Fibroblast of lung (primary cell): ENCODE measurements around the gene ZNF44.

Experiments used
- EZH2 ChIP-seq: IDR thresholded peaks from 2 replicates; pipeline ENCODE4 v1.5.1; 2012; ENCODE audit warnings: low read length, control low read depth, mild to moderate bottlenecking; ENCODE audit errors: missing control alignments
- TF ChIP-seq, protein P1 (sequence below), 2 donors: IDR thresholded peaks in 1 of 2; conservative IDR thresholded peaks in 1 of 2; 1 replicate in 1 of 2; 2 replicates in 1 of 2; pipeline ENCODE4 v1.5.1; 2011 to 2012; ENCODE audit warnings: low read length in 2 of 2, control low read depth in 1 of 2, inconsistent platforms in 1 of 2, low read depth in 1 of 2, mild to moderate bottlenecking in 1 of 2

DNA sequence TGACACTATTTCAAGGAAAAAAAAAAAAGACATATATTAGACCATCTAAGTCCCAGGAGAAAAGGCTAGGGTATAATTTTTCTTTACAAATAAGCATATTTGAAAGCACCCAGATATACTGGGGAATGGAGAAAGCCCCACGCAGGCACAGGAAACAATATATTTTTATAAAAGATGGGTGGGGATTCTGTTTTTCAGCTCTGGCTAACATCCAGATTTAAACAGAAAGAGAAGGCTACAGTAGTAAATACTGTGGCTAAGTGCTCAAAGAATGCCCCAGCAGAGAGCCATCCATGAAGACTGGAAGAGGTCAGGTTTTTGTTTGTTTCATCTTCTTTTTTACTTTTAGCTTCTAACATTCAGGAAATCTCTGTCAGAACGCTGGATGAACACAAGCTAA, 16.0 kb downstream of the ZNF44 start:
- TF ChIP-seq, protein P1, sequence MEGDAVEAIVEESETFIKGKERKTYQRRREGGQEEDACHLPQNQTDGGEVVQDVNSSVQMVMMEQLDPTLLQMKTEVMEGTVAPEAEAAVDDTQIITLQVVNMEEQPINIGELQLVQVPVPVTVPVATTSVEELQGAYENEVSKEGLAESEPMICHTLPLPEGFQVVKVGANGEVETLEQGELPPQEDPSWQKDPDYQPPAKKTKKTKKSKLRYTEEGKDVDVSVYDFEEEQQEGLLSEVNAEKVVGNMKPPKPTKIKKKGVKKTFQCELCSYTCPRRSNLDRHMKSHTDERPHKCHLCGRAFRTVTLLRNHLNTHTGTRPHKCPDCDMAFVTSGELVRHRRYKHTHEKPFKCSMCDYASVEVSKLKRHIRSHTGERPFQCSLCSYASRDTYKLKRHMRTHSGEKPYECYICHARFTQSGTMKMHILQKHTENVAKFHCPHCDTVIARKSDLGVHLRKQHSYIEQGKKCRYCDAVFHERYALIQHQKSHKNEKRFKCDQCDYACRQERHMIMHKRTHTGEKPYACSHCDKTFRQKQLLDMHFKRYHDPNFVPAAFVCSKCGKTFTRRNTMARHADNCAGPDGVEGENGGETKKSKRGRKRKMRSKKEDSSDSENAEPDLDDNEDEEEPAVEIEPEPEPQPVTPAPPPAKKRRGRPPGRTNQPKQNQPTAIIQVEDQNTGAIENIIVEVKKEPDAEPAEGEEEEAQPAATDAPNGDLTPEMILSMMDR (conservative IDR thresholded peaks at IDR 0.05 in 1 of 2, IDR thresholded peaks at IDR 0.05 in 1 of 2; ENCODE audit: low read depth in 1 of 2, low read length in 2 of 2) = no peak
- no peak for TF ChIP-seq EZH2
